Activated T-cell treated with anti-CD3 and anti-CD28 coated beads, Interleukin-2, amount 50 U/mL, for 24 hours (primary cell): Measurements from ENCODE around the gene C9orf72.

Experiments used
- DNase-seq: peaks from one replicate; pipeline ENCODE4 v3.0.0-alpha.2; 2020
- H3K27ac Mint-ChIP-seq: 2 replicates; pipeline ENCODE4 v1.8.0; 2020; ENCODE audit warnings: mild to moderate bottlenecking, mixed read lengths
- H3K27me3 Mint-ChIP-seq: 2 replicates; pipeline ENCODE4 v1.8.0; 2020; ENCODE audit warnings: mixed read lengths
- H3K36me3 Mint-ChIP-seq: 2 replicates; pipeline ENCODE4 v1.8.0; 2020; ENCODE audit warnings: low read depth, mixed read lengths
- H3K4me1 Mint-ChIP-seq: 2 replicates; pipeline ENCODE4 v1.8.0; 2020; ENCODE audit warnings: low read depth, mixed read lengths
- H3K4me3 Mint-ChIP-seq: 2 replicates; pipeline ENCODE4 v1.8.0; 2020; ENCODE audit warnings: mild to moderate bottlenecking, moderate library complexity, mixed read lengths
- H3K9me3 Mint-ChIP-seq: 2 replicates; pipeline ENCODE4 v1.8.0; 2020; ENCODE audit warnings: mixed read lengths

The C9orf72 gene

GRCh38 chr9:27564670-27565069 is 8.6 kb downstream of the C9orf72 start:
- peaks cover 47% of the 10 kb centered on the region for H3K36me3 Mint-ChIP-seq
- H3K4me1 Mint-ChIP-seq, result peaks cover 34% of the 10 kb centered on the region
- no peaks in the 10 kb centered on the region for H3K27me3 Mint-ChIP-seq
- no peaks in the 10 kb centered on the region for H3K9me3 Mint-ChIP-seq
- DNase-seq, result no peak
- no peak overlapping the region for H3K4me3 Mint-ChIP-seq
- peak overlapping the region; percentile 64 for H3K27ac Mint-ChIP-seq

DNA sequence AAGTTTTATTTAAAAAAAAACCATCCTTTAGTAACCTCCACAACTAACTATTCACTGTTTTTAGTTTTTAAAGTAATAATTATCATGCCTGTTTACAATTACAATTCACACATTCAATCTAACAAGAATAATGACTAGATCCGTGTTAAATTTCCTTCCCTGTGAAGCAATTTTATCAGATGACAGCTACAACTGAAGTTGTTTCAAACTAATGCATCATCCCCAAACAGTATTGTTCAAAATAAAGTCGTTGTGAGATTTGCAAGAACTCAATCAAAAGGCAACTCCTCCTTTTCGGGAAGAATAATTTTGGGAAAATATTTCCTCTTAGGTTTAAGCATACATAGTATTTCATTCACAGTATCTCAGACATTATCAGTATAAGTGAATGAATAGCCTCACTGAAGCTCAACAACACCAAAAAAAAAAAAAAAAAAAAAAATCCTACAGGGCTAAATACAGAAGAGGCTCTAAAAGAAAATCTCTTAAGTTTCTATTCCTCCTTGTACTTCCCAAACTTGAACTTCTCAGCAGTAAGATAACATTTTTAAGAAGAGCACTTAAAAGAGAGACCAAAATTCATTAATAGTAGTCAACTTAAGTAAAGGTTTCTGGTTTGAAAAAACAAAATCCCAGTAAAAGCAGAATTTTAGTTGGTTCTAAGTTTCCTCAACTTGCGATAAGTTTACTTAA is 9.4 kb downstream of the C9orf72 start:
- H3K36me3 Mint-ChIP-seq, result peaks cover 54% of the 10 kb centered on the region
- no peak overlapping the region for H3K27ac Mint-ChIP-seq
- H3K4me3 Mint-ChIP-seq, result no peak overlapping the region
- no peaks in the 10 kb centered on the region for H3K9me3 Mint-ChIP-seq
- no peak for DNase-seq
- no peaks in the 10 kb centered on the region for H3K27me3 Mint-ChIP-seq
- H3K4me1 Mint-ChIP-seq, result peaks cover 34% of the 10 kb centered on the region

DNA sequence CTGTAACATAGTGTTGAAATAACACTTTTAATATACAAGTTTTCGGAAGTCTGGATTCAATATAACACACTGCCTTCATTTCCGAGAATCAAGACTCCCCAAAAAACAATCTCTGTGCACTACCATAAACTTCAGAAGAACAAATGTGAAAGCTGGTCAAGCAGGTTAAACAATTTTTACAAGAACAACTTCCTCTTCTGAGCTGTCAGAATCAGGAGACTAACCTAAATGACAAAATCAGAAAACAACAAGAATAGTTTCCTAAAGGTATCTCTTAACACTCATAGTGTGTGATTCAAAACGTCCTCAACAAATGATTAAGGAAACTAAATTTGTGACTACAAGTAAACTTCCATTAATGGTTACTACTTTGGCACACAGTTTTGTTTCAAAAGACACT is 11.6 kb downstream of the C9orf72 start:
- H3K27ac Mint-ChIP-seq, result no peak overlapping the region
- no peak overlapping the region for H3K4me3 Mint-ChIP-seq
- peaks cover 63% of the 10 kb centered on the region for H3K36me3 Mint-ChIP-seq
- DNase-seq, result no peak
- H3K9me3 Mint-ChIP-seq, result no peaks in the 10 kb centered on the region
- H3K27me3 Mint-ChIP-seq, result no peaks in the 10 kb centered on the region
- H3K4me1 Mint-ChIP-seq, result peaks cover 27% of the 10 kb centered on the region

DNA sequence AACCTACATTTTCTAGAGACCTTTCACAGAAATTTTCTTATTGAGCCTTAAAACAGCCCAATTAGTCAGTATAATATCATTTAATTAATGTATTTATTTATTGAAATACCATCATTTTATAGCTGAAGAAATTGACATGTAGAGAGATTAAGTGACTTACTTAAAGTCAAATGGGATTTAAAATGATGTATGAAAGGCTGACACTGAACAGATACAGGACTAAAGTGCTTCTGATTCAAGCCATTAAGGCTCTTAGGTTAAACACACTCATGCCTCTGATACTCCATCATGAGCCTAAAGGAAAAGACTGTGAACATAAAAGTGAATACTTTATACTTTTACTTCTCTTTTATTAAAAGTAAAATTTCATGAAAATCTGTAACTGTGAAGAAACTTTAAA is 12.8 kb downstream of the C9orf72 start:
- Mint-ChIP-seq H3K4me3 (no peak overlapping the region), H3K9me3 (no peaks in the 10 kb centered on the region), H3K27me3 (no peaks in the 10 kb centered on the region), H3K27ac (no peak overlapping the region), H3K4me1 (peaks cover 19% of the 10 kb centered on the region), H3K36me3 (peaks cover 64% of the 10 kb centered on the region)
- no peak for DNase-seq

DNA sequence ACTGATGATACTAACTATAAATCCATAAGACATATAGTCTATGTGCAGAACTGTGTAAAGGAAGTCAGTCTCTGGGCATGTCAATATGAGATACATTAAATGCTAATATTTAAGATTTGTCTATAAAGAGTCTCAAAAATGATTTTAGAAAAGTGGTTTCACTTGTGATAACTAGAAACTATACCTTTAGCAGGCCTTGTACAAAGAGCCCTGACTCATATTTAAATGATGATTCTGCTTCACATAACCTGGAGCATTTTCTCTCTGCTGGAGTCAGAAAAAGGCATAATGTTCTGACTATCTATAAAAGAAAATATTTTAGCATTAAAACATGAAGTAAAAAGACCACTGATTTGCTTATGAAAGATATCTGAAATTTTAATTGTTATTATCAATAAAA is 15.0 kb downstream of the C9orf72 start:
- no peaks in the 10 kb centered on the region for H3K9me3 Mint-ChIP-seq
- peaks cover 64% of the 10 kb centered on the region for H3K36me3 Mint-ChIP-seq
- no peak overlapping the region for H3K27ac Mint-ChIP-seq
- H3K4me1 Mint-ChIP-seq, result peaks cover 3% of the 10 kb centered on the region
- no peak overlapping the region for H3K4me3 Mint-ChIP-seq
- H3K27me3 Mint-ChIP-seq, result no peaks in the 10 kb centered on the region
- no peak for DNase-seq

- H3K4me1 Mint-ChIP-seq, result no peaks in the 10 kb centered on the region
Measured at GRCh38 chr9:27556470-27556869, 16.8 kb downstream of the C9orf72 start.

DNA sequence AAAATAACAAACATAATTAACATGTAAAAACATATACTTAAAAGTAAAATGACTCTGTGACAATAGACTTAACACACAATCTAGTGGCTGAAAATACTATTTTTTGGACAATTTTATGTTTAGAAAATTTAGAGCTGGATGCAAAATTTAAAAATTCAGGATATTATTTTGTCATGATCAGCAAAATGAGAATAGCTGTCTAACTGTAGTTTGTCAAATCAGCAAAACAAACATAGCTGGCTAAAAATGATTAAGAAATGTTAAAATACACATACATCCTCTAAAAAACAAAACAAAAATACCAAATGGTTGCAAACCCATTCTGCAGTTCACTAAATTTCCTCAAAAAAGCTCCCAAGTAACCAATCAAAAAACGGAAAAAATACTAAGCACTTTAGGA is 18.6 kb downstream of the C9orf72 start:
- Mint-ChIP-seq H3K36me3 (peaks cover 73% of the 10 kb centered on the region), H3K9me3 (no peaks in the 10 kb centered on the region), H3K4me1 (no peaks in the 10 kb centered on the region), H3K27me3 (no peaks in the 10 kb centered on the region), H3K4me3 (no peak overlapping the region), H3K27ac (no peak overlapping the region)
- DNase-seq, result no peak

More at GRCh38 chr9:27556470-27556869, 16.8 kb downstream of the C9orf72 start:
- no peak for DNase-seq
- H3K9me3 Mint-ChIP-seq, result no peaks in the 10 kb centered on the region
- no peak overlapping the region for H3K27ac Mint-ChIP-seq
- peaks cover 74% of the 10 kb centered on the region for H3K36me3 Mint-ChIP-seq
- H3K4me3 Mint-ChIP-seq, result no peak overlapping the region
- no peaks in the 10 kb centered on the region for H3K27me3 Mint-ChIP-seq

DNA sequence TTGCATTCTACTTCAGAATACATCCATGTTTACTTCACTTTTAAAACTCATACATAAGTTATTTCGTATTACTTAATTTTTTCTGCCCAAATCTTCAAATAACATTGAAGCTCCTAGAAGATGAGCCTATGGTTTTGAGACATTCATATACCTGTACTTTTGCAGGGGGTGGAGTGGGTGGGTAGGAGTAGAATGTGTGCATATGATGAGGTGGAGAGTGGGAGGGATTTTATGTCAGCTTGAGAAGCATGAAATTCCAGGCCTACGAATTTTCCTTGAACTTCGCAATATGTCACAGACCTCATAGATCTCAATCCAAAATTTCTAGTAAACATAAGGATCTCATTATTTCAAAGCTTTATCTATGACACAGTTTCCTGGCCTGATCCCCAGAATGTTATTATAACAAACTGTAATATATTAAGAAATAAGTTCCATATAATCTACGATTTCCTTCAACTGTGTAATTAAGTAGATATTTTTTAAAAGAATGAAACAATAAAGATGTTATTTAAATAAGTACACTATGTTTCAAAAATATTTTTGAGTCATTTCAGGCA is 24.0 kb downstream of the C9orf72 start:
- Mint-ChIP-seq H3K4me3 (no peak overlapping the region), H3K36me3 (peaks cover 64% of the 10 kb centered on the region), H3K27me3 (no peaks in the 10 kb centered on the region), H3K27ac (no peak overlapping the region), H3K9me3 (no peaks in the 10 kb centered on the region), H3K4me1 (no peaks in the 10 kb centered on the region)
- DNase-seq, result no peak

DNA sequence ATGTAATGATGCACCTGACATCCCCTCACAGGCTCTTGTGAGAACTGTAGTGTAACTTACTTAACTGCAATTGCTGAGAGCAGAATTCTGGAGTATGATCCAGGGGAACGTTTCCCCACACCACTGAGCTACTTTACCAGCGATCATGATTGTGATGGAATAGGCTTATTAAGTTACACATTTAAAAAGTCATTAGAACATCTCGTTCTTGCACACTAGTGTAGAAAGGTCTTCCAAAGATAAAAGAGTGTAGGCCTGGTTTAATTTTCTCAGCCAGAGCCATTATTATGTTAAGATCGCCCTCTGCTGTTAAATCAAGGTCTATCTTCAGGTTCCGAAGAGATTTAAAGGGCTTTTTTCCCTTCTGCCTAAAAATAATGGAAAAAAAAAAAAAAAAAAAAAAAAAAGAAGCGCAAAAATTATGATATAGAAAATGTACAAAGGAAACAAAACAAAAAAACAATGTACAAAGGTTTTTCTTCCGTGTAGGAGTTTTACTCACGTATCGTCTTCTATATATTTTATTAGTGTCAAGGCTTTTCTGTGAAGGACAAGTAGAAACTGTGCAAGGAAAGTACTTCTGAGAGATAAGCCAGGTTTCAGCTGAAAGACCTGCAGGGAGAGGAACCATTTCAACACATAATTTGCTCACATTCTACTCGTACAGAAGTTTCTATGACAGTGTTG is 25.1 kb downstream of the C9orf72 start:
- no peaks in the 10 kb centered on the region for H3K4me1 Mint-ChIP-seq
- no peak for DNase-seq
- no peaks in the 10 kb centered on the region for H3K27me3 Mint-ChIP-seq
- H3K36me3 Mint-ChIP-seq, result peaks cover 62% of the 10 kb centered on the region
- no peak overlapping the region for H3K4me3 Mint-ChIP-seq
- H3K27ac Mint-ChIP-seq, result no peak overlapping the region
- H3K9me3 Mint-ChIP-seq, result no peaks in the 10 kb centered on the region

- no peak overlapping the region for H3K4me3 Mint-ChIP-seq
- H3K4me1 Mint-ChIP-seq, result no peaks in the 10 kb centered on the region
- no peaks in the 10 kb centered on the region for H3K9me3 Mint-ChIP-seq
- no peaks in the 10 kb centered on the region for H3K27me3 Mint-ChIP-seq
- peaks cover 50% of the 10 kb centered on the region for H3K36me3 Mint-ChIP-seq
- no peak overlapping the region for H3K27ac Mint-ChIP-seq
- DNase-seq, result no peak
Measured at GRCh38 chr9:27545471-27545870, 27.8 kb downstream of the C9orf72 start.

- H3K27me3 Mint-ChIP-seq, result no peaks in the 10 kb centered on the region
- no peak for DNase-seq
- H3K27ac Mint-ChIP-seq, result no peak overlapping the region
- peaks cover 34% of the 10 kb centered on the region for H3K36me3 Mint-ChIP-seq
- no peaks in the 10 kb centered on the region for H3K9me3 Mint-ChIP-seq
- H3K4me3 Mint-ChIP-seq, result no peak overlapping the region
- no peaks in the 10 kb centered on the region for H3K4me1 Mint-ChIP-seq
Measured at GRCh38 chr9:27542508-27542907, 30.8 kb downstream of the C9orf72 start.

- DNase-seq, result no peak
- Mint-ChIP-seq H3K9me3 (no peaks in the 10 kb centered on the region), H3K4me1 (no peaks in the 10 kb centered on the region), H3K27me3 (no peaks in the 10 kb centered on the region), H3K27ac (no peak overlapping the region), H3K4me3 (no peak overlapping the region), H3K36me3 (peaks cover 28% of the 10 kb centered on the region)
Measured at GRCh38 chr9:27541740-27542139, 31.5 kb downstream of the C9orf72 start.

- H3K27ac Mint-ChIP-seq, result no peak overlapping the region
- no peaks in the 10 kb centered on the region for H3K9me3 Mint-ChIP-seq
- H3K4me1 Mint-ChIP-seq, result no peaks in the 10 kb centered on the region
- H3K27me3 Mint-ChIP-seq, result no peaks in the 10 kb centered on the region
- H3K4me3 Mint-ChIP-seq, result no peak overlapping the region
- DNase-seq, result no peak
- peaks cover 26% of the 10 kb centered on the region for H3K36me3 Mint-ChIP-seq
Measured at GRCh38 chr9:27540502-27540901, 32.8 kb downstream of the C9orf72 start.

DNA sequence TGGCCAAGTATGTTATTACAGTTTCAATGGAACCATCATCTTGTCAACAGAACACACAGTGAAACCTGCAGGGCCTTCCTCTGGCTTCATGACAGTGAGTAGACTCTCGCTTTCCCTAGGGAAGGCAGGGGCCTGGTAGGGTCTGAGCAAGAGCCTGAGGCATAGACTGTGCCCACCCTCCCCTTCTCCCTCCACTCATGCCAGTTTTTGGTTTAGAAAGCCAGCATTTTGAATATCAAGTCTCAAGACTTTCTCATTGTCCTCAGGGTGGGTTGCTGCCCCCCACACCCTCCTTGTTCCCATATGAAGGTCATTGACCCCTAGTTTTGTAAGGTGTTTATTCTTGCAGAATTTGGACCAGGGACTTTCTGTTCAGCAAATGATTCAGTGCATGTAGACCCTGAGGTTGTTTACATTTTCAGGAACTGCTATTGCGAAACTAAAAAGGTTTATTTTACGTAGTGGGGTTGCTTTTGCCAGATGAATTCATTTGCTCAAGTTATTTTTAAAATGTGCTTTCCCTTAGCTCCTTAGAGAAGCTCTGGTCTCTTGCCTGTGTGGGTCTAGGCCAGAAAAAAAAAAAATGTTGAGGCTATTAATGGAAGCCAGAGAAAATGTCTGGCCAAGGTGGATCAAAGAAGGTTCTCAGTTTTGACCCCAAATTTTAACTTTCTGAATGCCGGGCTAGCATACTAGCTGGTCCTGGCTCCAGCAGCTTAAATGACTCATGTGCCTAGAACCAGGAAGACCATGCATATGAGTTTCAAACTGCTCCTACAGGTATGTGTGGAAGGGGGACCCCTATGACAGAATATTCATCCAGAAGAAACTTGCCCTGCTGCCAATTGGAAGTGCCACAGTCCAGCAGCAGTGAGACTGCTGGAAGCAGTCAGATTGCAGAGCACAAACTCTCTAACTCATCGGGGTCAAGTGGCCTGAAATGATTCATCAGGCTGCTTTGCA is 33.5 kb downstream of the C9orf72 start:
- DNase-seq, result no peak
- Mint-ChIP-seq H3K4me3 (no peak overlapping the region), H3K4me1 (no peaks in the 10 kb centered on the region), H3K27ac (no peak overlapping the region), H3K9me3 (no peaks in the 10 kb centered on the region), H3K36me3 (peaks cover 22% of the 10 kb centered on the region), H3K27me3 (no peaks in the 10 kb centered on the region)
